ENCODE measurements around the gene NONO. TPM values are rescaled to one million over a fixed set of nuclear protein-coding genes. Genes with fewer than 3 reads are reported as not detected.
"Not testable (repeated sequence)": the region's sequence is repeated elsewhere in the genome, so short reads cannot be mapped to it uniquely, and the experiment has no call there.

Gene NONO
- total RNA-seq, 2 donors from 2014 or later: 132 to 176 TPM

DNA sequence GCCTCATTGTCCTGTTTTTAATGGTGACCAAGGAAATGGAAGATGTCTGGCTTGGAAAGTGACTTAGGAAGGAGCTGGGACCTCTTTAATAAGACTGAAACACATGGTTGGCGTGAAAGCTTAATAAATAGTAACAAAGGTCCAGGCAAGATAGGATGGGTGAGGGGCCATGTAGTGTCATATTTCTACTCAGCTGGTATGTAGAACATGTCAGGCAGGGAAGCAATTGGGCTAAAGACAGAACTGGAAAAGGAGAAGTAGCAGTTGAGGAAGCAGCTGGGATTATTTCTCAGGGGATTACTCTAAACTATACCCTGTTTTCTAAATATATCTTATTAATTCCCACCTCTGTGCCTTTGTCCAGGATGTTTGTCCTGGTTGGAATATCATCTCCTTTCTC is 36.7 kb downstream of the NONO start:
- ATAC-seq: no peak
- DNase-seq: no peak
- WGBS, 2 donors: 100% methylated on average over 1 of the region's 1 CpG
- Histone ChIP-seq H3K4me3 (no peak overlapping the region), H3K27ac (no peak overlapping the region), H3K4me1 (no peaks in the 10 kb centered on the region), H3K36me3 (replicated peaks in 1 of 2; ENCODE audit: insufficient read depth in 1 of 2, low read depth in 2 of 2) (no peaks in the 10 kb centered on the region), H3K9me3 (no peaks in the 10 kb centered on the region), H3K27me3 (no peaks in the 10 kb centered on the region)
- intact Hi-C loops (cut with DNase I): no loop called here
- no peak for TF ChIP-seq CTCF (IDR thresholded peaks at IDR 0.05)
- TF ChIP-seq POLR2A (IDR thresholded peaks at IDR 0.05): no peak

DNA sequence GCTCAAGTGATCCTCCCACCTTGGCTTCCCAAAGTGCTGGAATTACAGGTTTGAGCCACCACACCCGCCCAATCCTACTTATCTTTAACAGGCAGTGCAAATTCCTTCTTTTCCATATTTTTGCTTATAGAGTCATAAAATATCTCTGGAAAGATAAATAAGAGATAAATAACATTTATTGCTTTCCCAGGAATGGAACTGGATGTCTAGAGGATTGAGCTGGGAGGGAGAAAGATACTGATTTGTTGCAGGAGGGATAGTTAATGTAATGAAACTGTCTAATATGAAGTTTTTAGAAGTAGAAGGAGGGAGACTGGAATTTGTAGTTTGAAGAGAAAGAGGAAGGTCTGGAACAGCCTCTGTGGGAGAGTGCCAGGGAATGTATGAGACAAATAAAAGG is 38.3 kb downstream of the NONO start:
- Histone ChIP-seq H3K4me3 (no peak overlapping the region), H3K4me1 (no peaks in the 10 kb centered on the region), H3K27me3 (no peaks in the 10 kb centered on the region), H3K27ac (no peak overlapping the region), H3K36me3 (replicated peaks in 1 of 2; ENCODE audit: insufficient read depth in 1 of 2, low read depth in 2 of 2) (no peaks in the 10 kb centered on the region), H3K9me3 (no peaks in the 10 kb centered on the region)
- intact Hi-C loops (cut with DNase I): no loop called here
- no peak for TF ChIP-seq POLR2A (IDR thresholded peaks at IDR 0.05)
- TF ChIP-seq CTCF (IDR thresholded peaks at IDR 0.05): no peak
- no peak for ATAC-seq
- WGBS, 2 donors: 90 to 100% methylated on average over 1 of the region's 1 CpG
- no peak for DNase-seq

DNA sequence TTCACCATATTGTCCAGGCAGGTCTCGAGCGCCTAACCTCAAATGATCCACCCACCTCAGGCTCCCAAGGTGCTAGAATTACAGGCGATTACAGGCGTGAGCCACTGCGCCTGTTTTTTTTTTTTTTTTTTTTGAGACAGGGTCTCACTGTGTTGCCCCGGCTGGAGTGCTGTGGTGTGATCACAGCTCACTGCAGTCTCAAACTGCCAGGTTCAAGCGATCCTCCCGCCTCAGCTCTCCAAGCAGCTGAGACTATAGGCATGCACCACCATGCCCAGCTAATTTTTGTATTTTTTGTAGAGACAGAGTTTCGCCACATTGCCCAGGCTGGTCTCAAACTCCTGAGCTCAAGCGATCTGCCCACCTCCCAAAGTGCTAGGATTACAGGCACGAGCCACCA is 41.0 kb downstream of the NONO start:
- ATAC-seq; H3K9me3 ChIP-seq; H3K4me1 ChIP-seq; H3K27ac ChIP-seq; H3K4me3 ChIP-seq; DNase-seq; intact Hi-C loops (cut with DNase I); H3K36me3 ChIP-seq (replicated peaks in 1 of 2; ENCODE audit: insufficient read depth in 1 of 2, low read depth in 2 of 2); H3K27me3 ChIP-seq: not testable (repeated sequence)
- WGBS, 2 donors: 84 to 93% methylated on average over 5 to 6 of the region's 11 CpGs

- Histone ChIP-seq H3K27me3 (no peaks in the 10 kb centered on the region), H3K9me3 (no peaks in the 10 kb centered on the region), H3K4me1 (no peaks in the 10 kb centered on the region), H3K4me3 (no peak overlapping the region), H3K36me3 (replicated peaks in 1 of 2; ENCODE audit: insufficient read depth in 1 of 2, low read depth in 2 of 2) (no peaks in the 10 kb centered on the region), H3K27ac (no peak overlapping the region)
- 94 to 98% methylated on average over 3 of the region's 3 CpGs for WGBS, 2 donors
- DNase-seq (no peak), ATAC-seq (no peak)
- intact Hi-C loops (cut with DNase I): no loop called here
- TF ChIP-seq CTCF (IDR thresholded peaks at IDR 0.05) (no peak), POLR2A (IDR thresholded peaks at IDR 0.05) (no peak)
These were observed 43.0 kb downstream of the NONO start for GRCh38 chrX:71326394-71326793.

DNA sequence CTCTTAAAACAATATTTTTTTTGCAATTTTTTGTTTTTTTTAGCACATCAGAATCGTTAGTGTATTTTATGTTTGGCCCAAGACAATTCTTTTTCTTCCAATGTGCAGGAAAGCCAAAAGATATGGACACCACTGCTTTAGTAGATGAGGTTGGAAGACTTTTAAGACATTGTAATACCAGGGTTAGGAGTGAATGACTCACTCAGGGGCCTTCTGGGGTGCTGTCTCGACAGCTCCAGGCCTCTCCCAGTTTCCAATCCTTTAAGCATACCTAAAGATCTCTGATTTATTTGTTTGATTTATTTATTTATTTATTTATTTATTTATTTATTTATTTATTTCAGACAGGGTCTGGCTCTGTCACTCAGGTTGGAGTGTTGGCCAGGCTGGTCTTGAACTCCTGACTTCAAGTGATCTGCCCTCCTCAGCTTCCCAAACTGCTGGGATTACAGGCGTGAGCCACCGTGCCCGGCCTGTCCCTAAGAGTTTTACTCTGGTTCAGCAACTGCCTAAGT is 65.8 kb downstream of the NONO start:
- intact Hi-C loops (cut with DNase I); ATAC-seq; H3K27me3 ChIP-seq; H3K4me1 ChIP-seq; H3K9me3 ChIP-seq; H3K4me3 ChIP-seq; DNase-seq; H3K36me3 ChIP-seq (replicated peaks in 1 of 2; ENCODE audit: insufficient read depth in 1 of 2, low read depth in 2 of 2); H3K27ac ChIP-seq: not testable (repeated sequence)
- 57 to 63% methylated on average over 2 of the region's 5 CpGs for WGBS, 2 donors

DNA sequence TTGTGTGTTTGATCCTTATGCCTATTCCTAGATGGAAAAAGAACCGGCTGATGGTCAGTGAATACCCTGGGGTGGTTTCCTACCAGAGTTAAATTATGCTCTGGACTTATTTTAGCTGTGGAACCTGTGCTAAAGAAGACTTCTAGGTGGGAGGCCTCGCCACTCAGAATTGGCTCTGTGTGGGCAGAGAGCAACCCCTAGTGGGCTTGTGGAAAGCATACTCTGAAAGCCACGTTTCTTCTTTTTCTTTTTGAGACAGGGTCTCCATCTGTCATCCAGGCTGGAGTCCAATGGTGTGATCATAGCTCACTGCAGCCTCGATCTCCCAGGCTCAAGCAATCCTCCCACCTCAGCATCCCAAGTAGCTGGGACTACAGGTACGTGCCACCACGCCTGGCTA is 66.4 kb downstream of the NONO start:
- DNase-seq; H3K27ac ChIP-seq; ATAC-seq; H3K9me3 ChIP-seq; intact Hi-C loops (cut with DNase I); H3K27me3 ChIP-seq; H3K4me3 ChIP-seq; H3K36me3 ChIP-seq (replicated peaks in 1 of 2; ENCODE audit: insufficient read depth in 1 of 2, low read depth in 2 of 2); H3K4me1 ChIP-seq: not testable (repeated sequence)
- no CpG with 5 or more reads among the region's 6 CpGs for WGBS, 2 donors
- TF ChIP-seq CTCF (IDR thresholded peaks at IDR 0.05): peak in 1 of 7 experiments; percentile 12

Measured in body of pancreas (tissue), 4 donors.